Anterior cingulate cortex (tissue), 58 donors: ENCODE results near the gene MEGF11.

Source experiments
- DNase-seq, 58 donors: peaks; one replicate each; lab custom pipeline; 2025; lab: John Stamatoyannopoulos, UW

The MEGF11 gene

GRCh38 chr15:66101715-66102395, 151.7 kb downstream of the MEGF11 start:
- no peak for DNase-seq

GRCh38 chr15:66100761-66101160, 152.8 kb downstream of the MEGF11 start:
- no peak for DNase-seq

GRCh38 chr15:66099950-66100671, 153.4 kb downstream of the MEGF11 start:
- no peak for DNase-seq

GRCh38 chr15:66098022-66098363, 155.6 kb downstream of the MEGF11 start:
- DNase-seq, result peak in 1 of 58 donors; percentile 58

GRCh38 chr15:66097151-66098021, 156.2 kb downstream of the MEGF11 start:
- peak in 35 of 58 donors; percentile 9 to 82 (median 37) for DNase-seq

- DNase-seq, result no peak
Observed at GRCh38 chr15:66096688-66097058, 156.9 kb downstream of the MEGF11 start.

GRCh38 chr15:66095871-66096687, 157.5 kb downstream of the MEGF11 start:
- no peak for DNase-seq

GRCh38 chr15:66094331-66094730, 159.2 kb downstream of the MEGF11 start:
- DNase-seq, result no peak

- no peak for DNase-seq
Observed at GRCh38 chr15:66092053-66093016, 161.2 kb downstream of the MEGF11 start.

GRCh38 chr15:66089509-66089908, 164.0 kb downstream of the MEGF11 start:
- DNase-seq, result no peak

- peak in 4 of 58 donors; percentile 2 to 28 (median 8) for DNase-seq
Observed at GRCh38 chr15:66089049-66089448, 164.5 kb downstream of the MEGF11 start.

GRCh38 chr15:66085128-66085527, 168.4 kb downstream of the MEGF11 start:
- DNase-seq, result no peak

GRCh38 chr15:66084704-66085103, 168.8 kb downstream of the MEGF11 start:
- DNase-seq, result no peak

- peak in 25 of 58 donors; percentile 4 to 50 (median 23) for DNase-seq
Observed at GRCh38 chr15:66080717-66081398, 172.7 kb downstream of the MEGF11 start.

GRCh38 chr15:66078929-66079275, 174.6 kb downstream of the MEGF11 start:
- DNase-seq, result no peak

- DNase-seq, result peak in 1 of 58 donors; percentile 16
Observed at GRCh38 chr15:66078196-66078928, 175.2 kb downstream of the MEGF11 start.

- DNase-seq, result no peak
Observed at GRCh38 chr15:66077320-66077663, 176.3 kb downstream of the MEGF11 start.
